SK-N-SH treated with all-trans-retinoic acid at 6 μM for 48 hours (cell line): ENCODE measurements around the gene RPL39L.

Experiments
- ATAC-seq: fragments of 200-7000 bp; cut with Tn5 transposase; 3 replicates; pipeline ENCODE4 v1.9.1; 2020; ENCODE audit warnings: mild to moderate bottlenecking, moderate library complexity
- ARNTL ChIP-seq: fragments of 450-650 bp; formaldehyde crosslinking; IDR thresholded peaks from 2 replicates; pipeline ENCODE4 v1.5.0; 2020; ENCODE audit warnings: low read depth, mild to moderate bottlenecking, moderate library complexity, borderline replicate concordance
- BACH2 ChIP-seq: fragments of 250-450 bp; sonication (Bioruptor Pico); IDR thresholded peaks from 2 replicates; pipeline ENCODE4 v1.9.0; 2021; ENCODE audit warnings: mild to moderate bottlenecking, borderline replicate concordance
- CREB5 ChIP-seq: fragments of 250-450 bp; sonication (Bioruptor Pico); IDR thresholded peaks from 2 replicates; pipeline ENCODE4 v1.5.1; 2020; ENCODE audit warnings: low read depth, mild to moderate bottlenecking, moderate library complexity
- CSDC2 ChIP-seq: fragments of 250-450 bp; sonication (Bioruptor Pico); IDR thresholded peaks from 2 replicates; pipeline ENCODE4 v1.5.0; 2020; ENCODE audit warnings: mild to moderate bottlenecking, moderate library complexity
- CSRNP3 ChIP-seq: fragments of 250-450 bp; sonication (Bioruptor Pico); IDR thresholded peaks from 2 replicates; pipeline ENCODE4 v1.5.1; 2021; ENCODE audit warnings: mild to moderate bottlenecking, moderate library complexity
- ESRRG ChIP-seq: fragments of 250-450 bp; sonication (Bioruptor Pico); IDR thresholded peaks from 2 replicates; pipeline ENCODE4 v1.6.1; 2021; ENCODE audit warnings: mild to moderate bottlenecking
- GLIS3 ChIP-seq: fragments of 250-450 bp; sonication (Bioruptor Pico); IDR thresholded peaks from 2 replicates; pipeline ENCODE4 v1.5.0; 2020; ENCODE audit warnings: mild to moderate bottlenecking, moderate library complexity
- ISL1 ChIP-seq: fragments of 250-450 bp; sonication (Bioruptor Pico); IDR thresholded peaks from 2 replicates; pipeline ENCODE4 v2.1.2; 2022; ENCODE audit warnings: mild to moderate bottlenecking, moderate library complexity
- OSR1 ChIP-seq: fragments of 250-450 bp; sonication (Bioruptor Pico); IDR thresholded peaks from 2 replicates; pipeline ENCODE4 v1.8.0; 2022; ENCODE audit warnings: moderate library complexity, mild to moderate bottlenecking, inconsistent platforms
- PATZ1 ChIP-seq: fragments of 250-450 bp; sonication (Bioruptor Pico); IDR thresholded peaks from 2 replicates; pipeline ENCODE4 v1.8.0; 2020; ENCODE audit warnings: mild to moderate bottlenecking, moderate library complexity, borderline replicate concordance
- POU6F1 ChIP-seq: fragments of 250-450 bp; sonication (Bioruptor Pico); IDR thresholded peaks from 2 replicates; pipeline ENCODE4 v1.8.0; 2021; ENCODE audit warnings: low read depth, mild to moderate bottlenecking, moderate library complexity, borderline replicate concordance
- PPARA ChIP-seq: fragments of 250-450 bp; sonication (Bioruptor Pico); IDR thresholded peaks from 2 replicates; pipeline ENCODE4 v1.5.0; 2020; ENCODE audit warnings: mild to moderate bottlenecking, borderline replicate concordance
- RARB ChIP-seq: fragments of 250-450 bp; sonication (Bioruptor Pico); IDR thresholded peaks from 2 replicates; pipeline ENCODE4 v1.8.0; 2021; ENCODE audit warnings: mild to moderate bottlenecking, moderate library complexity
- SNAI2 ChIP-seq: fragments of 250-450 bp; sonication (Bioruptor Pico); IDR thresholded peaks from 2 replicates; pipeline ENCODE4 v1.5.0; 2020; ENCODE audit warnings: mild to moderate bottlenecking, moderate library complexity
- TCF4 ChIP-seq: fragments of 250-450 bp; sonication (Bioruptor Pico); IDR thresholded peaks from 2 replicates; pipeline ENCODE4 v1.8.0; 2021; ENCODE audit warnings: mild to moderate bottlenecking, moderate library complexity, borderline replicate concordance
- TOX ChIP-seq: fragments of 250-450 bp; sonication (Bioruptor Pico); IDR thresholded peaks from 2 replicates; pipeline ENCODE4 v1.8.0; 2021; ENCODE audit warnings: mild to moderate bottlenecking, moderate library complexity, borderline replicate concordance
- ZC3H10 ChIP-seq: fragments of 250-450 bp; sonication (Bioruptor Pico); IDR thresholded peaks from 2 replicates; pipeline ENCODE4 v1.5.1; 2021; ENCODE audit warnings: mild to moderate bottlenecking, moderate library complexity
- ZFP3 ChIP-seq: fragments of 250-450 bp; sonication (Bioruptor Pico); IDR thresholded peaks from 2 replicates; pipeline ENCODE4 v1.5.0; 2020; ENCODE audit warnings: mild to moderate bottlenecking, moderate library complexity
- ZFP30 ChIP-seq: fragments of 450-650 bp; formaldehyde crosslinking; IDR thresholded peaks from 2 replicates; pipeline ENCODE4 v1.5.0; 2022; ENCODE audit warnings: mild to moderate bottlenecking, moderate library complexity
- ZNF565 ChIP-seq: fragments of 450-650 bp; formaldehyde crosslinking; conservative IDR thresholded peaks from 2 replicates; pipeline ENCODE4 v1.5.0; 2020; ENCODE audit warnings: low read depth, mild to moderate bottlenecking, moderate library complexity
- ZNF70 ChIP-seq: fragments of 450-650 bp; formaldehyde crosslinking; IDR thresholded peaks from 2 replicates; pipeline ENCODE4 v1.5.0; 2020; ENCODE audit warnings: mild to moderate bottlenecking, moderate library complexity
- ZNF8 ChIP-seq: fragments of 450-650 bp; formaldehyde crosslinking; IDR thresholded peaks from 2 replicates; pipeline ENCODE4 v1.5.0; 2020; ENCODE audit warnings: mild to moderate bottlenecking, moderate library complexity

The RPL39L gene

GRCh38 chr3:187146389-187146788 is 7.1 kb upstream of the RPL39L start (continued):
- TF ChIP-seq ZFP3 (CRISPR knock-in tag) (no peak), ESRRG (no peak), TOX (no peak), ISL1 (CRISPR knock-in tag) (no peak)

GRCh38 chr3:187145149-187145895 is 6.0 kb upstream of the RPL39L start:
- TF ChIP-seq POU6F1 (CRISPR knock-in tag) (no peak), ESRRG (no peak), PATZ1 (CRISPR knock-in tag) (no peak), CSDC2 (CRISPR knock-in tag) (no peak), ISL1 (CRISPR knock-in tag) (no peak), CSRNP3 (CRISPR knock-in tag) (no peak), ARNTL (CRISPR knock-in tag) (no peak), TCF4 (CRISPR knock-in tag) (no peak), PPARA (CRISPR knock-in tag) (no peak), GLIS3 (no peak), SNAI2 (CRISPR knock-in tag) (no peak), ZNF70 (CRISPR knock-in tag) (no peak), ZNF8 (CRISPR knock-in tag) (no peak), OSR1 (CRISPR knock-in tag) (no peak), ZC3H10 (CRISPR knock-in tag) (no peak)
- ATAC-seq: no peak

GRCh38 chr3:187139895-187140253 is 578 bp upstream of the RPL39L start:
- ATAC-seq: no peak
- TF ChIP-seq PATZ1 (CRISPR knock-in tag) (no peak), TCF4 (CRISPR knock-in tag) (no peak), CSDC2 (CRISPR knock-in tag) (no peak)

GRCh38 chr3:187136936-187137335 is 2.4 kb downstream of the RPL39L start:
- ATAC-seq: no peak
- TF ChIP-seq BACH2 (CRISPR knock-in tag) (no peak), GLIS3 (no peak), ZC3H10 (CRISPR knock-in tag) (no peak), PATZ1 (CRISPR knock-in tag) (no peak), POU6F1 (CRISPR knock-in tag) (no peak), ZFP3 (CRISPR knock-in tag) (no peak), TCF4 (CRISPR knock-in tag) (no peak), ZFP30 (CRISPR knock-in tag) (no peak), TOX (no peak), ZNF8 (CRISPR knock-in tag) (no peak), RARB (CRISPR knock-in tag) (no peak), CREB5 (CRISPR knock-in tag) (no peak), PPARA (CRISPR knock-in tag) (no peak), ZNF70 (CRISPR knock-in tag) (no peak), ZNF565 (CRISPR knock-in tag) (no peak)
